Body of pancreas (tissue), 4 donors: ENCODE measurements around the gene MTPN.

ENCODE experiments used
- CTCF ChIP-seq, 7 experiments: fragments of 450-650 bp in 4 of 7; fragments of 200-600 bp in 3 of 7; sonication (generic) in 3 of 7; IDR thresholded peaks; one replicate each; pipeline ENCODE4 v1.5.1; 2016 to 2019; ENCODE audit warnings: antibody characterized with exemption in 7 of 7
- POLR2A ChIP-seq, 3 donors: fragments of 450-650 bp; IDR thresholded peaks; one replicate each; pipeline ENCODE4 v1.6.1; 2016; ENCODE audit warnings: antibody characterized with exemption in 3 of 3, mild to moderate bottlenecking in 2 of 3

GRCh38 chr7:136000288-136000913 is 23.2 kb upstream of the MTPN start:
- TF ChIP-seq CTCF (IDR thresholded peaks at IDR 0.05) (no peak), POLR2A (IDR thresholded peaks at IDR 0.05) (no peak)
